GM21423 (cell line): Measurements from ENCODE around the gene ELFN1.

ENCODE experiments used
- ATAC-seq: cut with Tn5 transposase; IDR thresholded peaks from one replicate; pipeline ENCODE4 v1.9.1; 2021; ENCODE audit warnings: mild to moderate bottlenecking, moderate library complexity; ENCODE audit not compliant: unreplicated experiment

ELFN1 gene

DNA sequence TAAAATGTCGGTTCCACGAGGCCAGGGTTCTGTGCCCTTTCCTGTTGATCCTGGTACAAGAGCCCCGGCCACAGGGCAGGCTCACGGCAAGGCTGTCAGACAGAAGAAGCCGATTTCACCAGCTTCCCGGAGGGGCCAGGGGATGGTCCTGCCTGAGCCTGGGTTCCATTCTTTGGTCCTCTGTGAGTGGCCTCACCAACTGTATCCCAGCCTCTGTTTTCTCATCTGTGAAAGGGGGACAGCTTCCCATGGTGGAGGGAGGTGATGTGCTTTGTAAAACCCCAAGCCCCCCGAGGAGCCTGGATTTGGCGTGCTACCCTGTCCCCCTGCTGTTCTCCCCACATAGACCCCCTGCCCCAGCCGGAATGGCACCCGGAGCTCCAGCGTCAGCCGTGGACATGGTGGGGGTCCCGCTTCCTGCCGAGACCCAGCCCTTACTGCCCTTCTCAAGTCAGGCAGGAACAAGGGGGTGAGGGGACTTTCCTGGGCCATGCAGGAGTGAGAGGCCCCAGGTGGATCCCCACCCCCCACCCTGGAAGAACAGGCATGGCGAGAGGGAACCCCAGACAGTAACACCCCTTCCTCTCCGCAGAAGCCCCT lies 28.3 kb upstream of the ELFN1 start:
- ATAC-seq = no peak

GRCh38 chr7:1642291-1642731 lies 27.8 kb upstream of the ELFN1 start:
- no peak for ATAC-seq

GRCh38 chr7:1643270-1644092 lies 26.6 kb upstream of the ELFN1 start:
- ATAC-seq = no peak

- ATAC-seq = no peak
Observed at GRCh38 chr7:1644341-1645070, 25.6 kb upstream of the ELFN1 start.

DNA sequence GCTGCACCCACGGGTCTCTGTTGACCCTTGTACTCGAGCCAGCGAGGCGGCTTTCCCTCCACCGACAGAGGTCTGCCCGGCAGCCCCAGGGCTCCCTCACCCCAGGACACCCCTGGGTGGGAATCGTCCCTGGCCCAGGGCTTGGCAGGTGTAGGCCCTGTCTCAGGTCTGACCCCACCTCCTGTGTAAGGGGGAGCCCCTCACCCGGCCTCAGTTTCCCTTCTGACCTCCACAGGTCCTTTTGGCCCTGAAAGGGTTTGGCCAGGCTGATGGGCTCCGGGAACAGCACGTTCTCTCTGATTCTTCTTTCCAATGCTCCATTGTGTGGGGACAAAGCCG lies 25.0 kb upstream of the ELFN1 start:
- ATAC-seq = no peak

DNA sequence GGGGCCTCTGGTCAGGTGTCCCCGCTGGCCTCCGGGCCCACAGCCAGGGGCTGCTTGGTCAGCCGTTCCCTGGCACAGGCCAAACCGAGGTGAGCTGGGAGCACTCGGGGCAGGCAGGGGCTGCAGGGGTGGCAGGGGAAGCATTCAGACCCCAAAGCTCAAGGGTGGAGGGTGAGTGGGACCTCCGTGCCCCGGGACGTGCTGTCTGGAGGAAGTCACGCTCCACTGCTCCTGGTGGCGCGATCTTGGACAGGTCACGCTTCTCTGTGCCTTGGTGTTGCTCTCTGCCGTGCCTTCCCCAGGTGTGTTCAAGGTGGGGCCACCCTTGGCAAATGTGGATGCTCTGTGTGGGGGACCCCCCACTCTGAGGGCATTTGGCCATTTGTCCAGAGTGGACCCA lies 24.6 kb upstream of the ELFN1 start:
- no peak for ATAC-seq

- no peak for ATAC-seq
Observed at GRCh38 chr7:1646391-1646790, 23.7 kb upstream of the ELFN1 start.

DNA sequence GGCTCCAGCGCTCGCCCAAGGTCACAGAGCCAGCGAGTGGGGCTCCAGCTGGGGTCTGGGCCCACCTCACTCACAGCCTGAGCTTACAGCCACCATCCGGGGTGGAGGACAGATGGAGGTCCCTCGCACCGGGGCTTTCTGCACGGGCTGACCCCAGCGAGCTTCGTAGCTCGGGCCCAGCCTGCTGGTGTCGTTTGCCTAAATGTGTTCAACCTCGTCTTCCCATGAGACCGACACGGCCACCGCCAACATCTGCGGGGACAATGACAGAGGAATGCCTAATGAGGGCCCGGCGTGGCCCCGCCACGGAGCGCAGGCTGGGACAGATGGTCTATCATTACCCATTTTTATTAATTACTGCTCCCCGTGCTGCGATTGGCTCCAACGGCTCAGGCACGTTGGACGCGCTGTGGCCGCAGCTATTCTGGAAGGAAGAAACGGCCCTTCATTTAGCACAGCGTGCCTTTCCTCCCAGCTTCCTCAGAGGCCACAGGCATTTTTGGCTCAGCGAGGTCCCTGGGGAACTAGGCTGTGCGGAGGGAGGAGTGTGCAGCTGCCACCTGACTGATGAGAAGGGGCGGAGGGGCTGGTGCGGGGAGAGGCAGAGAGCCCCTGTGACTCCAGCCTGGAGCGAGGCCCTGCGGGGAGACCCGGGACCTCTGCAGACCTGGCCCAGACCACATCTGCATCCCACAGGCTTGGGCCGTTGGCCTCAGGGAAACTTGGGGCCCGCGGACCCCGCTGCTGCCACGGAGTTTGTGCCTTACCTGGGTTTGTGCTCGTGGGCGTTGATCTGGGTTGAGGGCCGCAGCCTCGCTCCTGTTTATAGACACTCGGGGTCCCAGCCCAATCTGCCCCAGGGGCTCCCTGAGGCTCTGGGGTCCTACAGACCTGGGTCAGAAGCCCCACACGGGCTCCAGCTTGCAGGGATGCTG lies 22.9 kb upstream of the ELFN1 start:
- no peak for ATAC-seq

DNA sequence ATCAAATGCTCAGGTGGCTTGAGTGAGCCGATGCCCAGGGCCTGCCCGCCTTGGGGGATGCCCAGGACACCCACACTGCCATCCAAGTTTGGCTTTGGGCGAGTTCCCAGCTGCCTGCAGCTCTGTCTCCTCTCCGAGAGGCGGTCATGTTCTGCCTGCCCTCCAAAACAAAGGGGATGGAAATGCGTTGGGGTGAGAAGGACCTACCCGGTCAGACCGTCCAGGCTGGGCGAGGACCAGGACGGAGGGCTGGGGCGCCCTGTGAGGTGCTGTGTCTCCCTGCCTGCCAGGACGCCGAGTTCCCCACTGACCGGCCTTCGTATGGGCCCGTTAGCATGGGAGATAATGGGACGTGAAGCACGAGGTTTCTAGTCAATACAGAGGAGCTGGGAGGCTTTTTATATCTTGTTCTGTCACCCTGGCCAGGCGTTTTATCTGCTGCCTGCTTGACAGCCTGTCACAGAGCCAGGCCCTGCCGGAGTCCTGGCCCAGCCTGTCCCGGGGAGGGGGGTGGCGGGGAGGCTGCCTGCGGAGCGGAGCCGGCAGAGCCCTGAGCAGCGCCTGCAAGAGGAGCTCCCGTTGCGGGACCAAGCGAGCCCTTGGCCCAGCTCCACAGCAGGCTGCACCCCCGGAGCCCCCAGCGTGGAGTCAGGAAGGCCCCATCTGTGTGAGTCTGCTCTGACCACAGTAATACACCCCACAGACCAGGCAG lies 22.0 kb upstream of the ELFN1 start:
- no peak for ATAC-seq

DNA sequence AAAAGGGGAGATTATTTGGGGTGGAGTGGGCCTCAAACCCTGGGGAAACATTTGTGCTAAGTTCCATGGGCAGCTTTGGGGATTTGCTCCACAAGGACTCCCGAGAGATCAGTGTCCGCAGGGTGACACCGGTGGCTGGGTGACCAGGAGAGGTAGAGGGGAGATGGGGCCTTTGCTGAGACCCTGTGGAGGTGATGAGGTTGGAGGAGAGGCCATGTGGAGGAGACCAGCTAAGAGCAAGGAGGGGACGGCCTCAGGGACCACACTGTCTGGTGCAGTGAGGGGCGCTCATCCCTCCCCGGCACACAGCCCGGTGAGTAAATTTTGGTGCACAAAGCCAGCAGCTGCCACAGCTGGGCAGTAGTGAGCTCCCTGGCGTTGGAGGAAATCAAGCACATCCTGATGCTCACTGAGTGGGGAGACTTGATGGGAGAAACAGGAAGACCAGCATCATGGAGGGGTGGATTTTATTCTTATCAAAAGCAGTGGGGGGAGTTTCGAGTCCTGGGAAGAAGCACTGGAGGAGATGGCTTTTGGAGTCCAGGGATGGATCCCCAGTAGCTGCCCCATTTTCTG lies 20.2 kb upstream of the ELFN1 start:
- ATAC-seq = no peak

GRCh38 chr7:1650363-1651030 lies 19.6 kb upstream of the ELFN1 start:
- ATAC-seq = no peak

DNA sequence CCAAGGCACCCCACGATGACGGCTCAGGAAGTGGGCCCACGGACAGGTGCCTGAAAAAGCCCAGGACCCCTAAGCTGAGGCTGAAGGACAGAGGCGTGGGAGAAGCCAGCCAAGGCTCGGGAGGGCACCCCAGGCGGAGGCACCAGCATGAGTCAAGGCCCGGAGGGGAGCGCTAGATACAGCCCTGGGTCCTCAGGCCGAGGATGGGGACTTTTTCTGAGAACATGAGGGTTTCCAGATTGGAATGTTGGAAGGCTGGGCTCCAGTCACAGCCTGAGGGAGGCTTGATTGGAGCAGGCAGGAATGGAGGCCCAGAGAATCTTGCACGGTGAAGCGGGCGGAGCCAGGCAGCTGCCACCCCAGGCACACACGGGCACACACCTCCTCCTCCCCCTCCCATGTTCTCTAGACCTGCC lies 19.0 kb upstream of the ELFN1 start:
- no peak for ATAC-seq

DNA sequence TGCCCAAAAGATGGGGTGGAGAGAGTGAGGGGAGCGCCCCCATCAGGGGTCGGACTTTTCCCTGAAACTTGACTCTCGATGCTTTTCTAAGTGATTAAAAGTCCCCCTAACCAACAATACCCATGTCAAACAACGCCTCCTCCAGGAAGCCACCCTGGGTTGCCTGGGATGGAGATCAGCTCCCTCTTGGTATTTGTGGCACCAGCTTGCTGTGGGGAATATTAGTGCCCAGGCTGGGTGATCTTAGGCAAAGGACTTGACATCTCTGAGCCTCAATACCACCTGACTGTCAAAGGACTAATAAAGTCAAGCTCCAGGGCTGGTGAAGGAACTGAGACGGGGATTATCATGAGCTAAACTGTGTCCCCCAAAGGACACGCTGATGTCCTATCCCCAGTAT lies 18.2 kb upstream of the ELFN1 start:
- ATAC-seq = no peak

DNA sequence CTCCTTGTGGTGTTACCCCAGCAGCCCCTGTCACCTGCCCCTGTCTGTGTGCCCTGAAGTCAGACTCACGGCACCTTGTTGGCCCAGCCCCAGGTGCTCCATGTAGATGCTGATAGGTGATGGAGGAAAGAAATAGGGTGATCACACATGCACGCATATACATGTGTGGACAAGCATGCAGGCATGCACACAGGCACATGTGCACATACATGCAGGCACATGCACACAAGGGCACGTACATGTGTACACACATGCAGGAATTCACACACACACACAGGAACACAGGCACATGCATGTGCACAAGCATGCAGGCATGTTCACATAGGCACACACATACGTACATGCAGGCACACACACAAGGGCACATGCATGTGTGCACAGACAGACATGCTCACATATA lies 16.6 kb upstream of the ELFN1 start:
- no peak for ATAC-seq

DNA sequence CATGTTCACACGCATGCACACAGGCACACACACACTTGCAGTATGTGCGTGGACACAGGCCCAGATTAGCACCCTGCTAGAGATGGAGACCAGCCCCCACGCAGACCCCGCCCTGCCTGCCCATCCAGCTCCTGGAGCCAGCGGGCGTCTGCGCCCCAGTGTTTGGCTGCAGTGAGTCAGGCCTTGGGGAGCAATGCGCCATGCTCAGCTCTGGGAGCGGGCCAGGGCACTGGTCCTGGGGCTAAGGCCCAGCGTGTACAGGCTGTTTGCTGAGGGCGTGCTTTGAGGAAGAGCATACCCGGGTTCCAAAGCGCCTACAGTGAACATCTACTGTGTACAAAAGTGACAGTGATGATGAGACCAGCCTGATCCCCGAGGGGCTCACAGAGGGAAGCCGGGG lies 16.0 kb upstream of the ELFN1 start:
- ATAC-seq = no peak

DNA sequence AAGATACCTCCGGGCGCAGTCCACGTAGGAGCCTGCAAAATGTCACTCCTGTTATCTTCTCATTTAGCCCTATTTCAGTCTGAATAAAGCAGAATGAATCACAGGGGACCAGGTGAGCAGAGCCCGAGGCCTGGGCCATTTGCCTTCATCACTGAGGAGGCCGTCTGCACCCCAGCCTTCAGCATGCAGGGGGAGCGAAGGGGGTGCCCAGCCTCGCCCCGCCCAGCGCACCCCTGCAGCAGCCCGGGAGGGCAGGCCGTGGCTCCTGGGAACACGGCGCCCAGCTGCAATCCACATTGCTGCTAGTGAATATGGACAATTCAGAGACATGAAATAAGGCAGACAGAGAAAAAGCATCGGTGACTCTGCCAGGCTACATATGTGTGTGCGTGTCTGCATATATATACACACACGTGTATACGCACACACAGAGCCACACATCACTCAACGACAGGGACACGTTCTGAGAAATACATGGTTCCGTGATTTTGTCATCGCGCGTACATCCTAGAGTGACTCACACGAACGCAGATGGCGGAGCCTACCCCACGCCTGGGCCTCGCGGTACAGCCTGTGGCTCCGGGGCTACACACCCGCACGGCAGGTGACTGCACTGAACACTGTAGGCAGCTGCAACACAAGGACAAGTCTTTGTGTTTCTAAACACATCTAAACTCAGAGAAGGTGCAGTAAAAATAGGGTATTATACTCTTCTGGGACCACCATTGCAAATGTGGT lies 15.2 kb upstream of the ELFN1 start:
- ATAC-seq = no peak

GRCh38 chr7:1659696-1660095 lies 10.4 kb upstream of the ELFN1 start:
- ATAC-seq = no peak

DNA sequence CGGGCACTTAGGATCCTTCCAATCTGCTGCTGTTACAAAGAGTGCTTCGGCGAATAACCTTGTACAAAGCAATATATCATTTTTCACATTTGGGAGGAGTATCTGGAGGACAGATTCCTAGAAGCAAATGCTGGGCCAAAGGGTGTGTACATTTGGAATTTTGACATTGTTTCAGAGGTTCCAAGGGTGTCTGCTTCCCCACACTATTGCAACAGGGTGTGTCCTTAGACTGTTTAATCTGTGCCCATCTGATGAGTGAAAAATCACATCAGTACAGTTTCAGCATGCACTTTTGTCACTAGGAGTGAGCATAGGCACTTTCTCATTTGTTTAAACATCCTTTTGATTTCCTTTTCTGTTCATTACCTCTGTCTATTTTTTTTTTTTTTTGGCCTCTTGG lies 8.6 kb upstream of the ELFN1 start:
- no peak for ATAC-seq

GRCh38 chr7:1662101-1662500 lies 8.0 kb upstream of the ELFN1 start:
- no peak for ATAC-seq
